ENCODE results near the gene MGAT2.
"Not testable (repeated sequence)": the region's sequence is repeated elsewhere in the genome, so short reads cannot be mapped to it uniquely, and the experiment has no call there.

Gene MGAT2

GRCh38 chr14:49637534-49638078 lies 17.0 kb downstream of the MGAT2 start:
- DNase-seq, result no peak
- in situ Hi-C loops (cut with MboI; ENCODE audit: low pct_unique_long_range_greater_than_20kb, low sequenced_read_pairs), result no loop called here

DNA sequence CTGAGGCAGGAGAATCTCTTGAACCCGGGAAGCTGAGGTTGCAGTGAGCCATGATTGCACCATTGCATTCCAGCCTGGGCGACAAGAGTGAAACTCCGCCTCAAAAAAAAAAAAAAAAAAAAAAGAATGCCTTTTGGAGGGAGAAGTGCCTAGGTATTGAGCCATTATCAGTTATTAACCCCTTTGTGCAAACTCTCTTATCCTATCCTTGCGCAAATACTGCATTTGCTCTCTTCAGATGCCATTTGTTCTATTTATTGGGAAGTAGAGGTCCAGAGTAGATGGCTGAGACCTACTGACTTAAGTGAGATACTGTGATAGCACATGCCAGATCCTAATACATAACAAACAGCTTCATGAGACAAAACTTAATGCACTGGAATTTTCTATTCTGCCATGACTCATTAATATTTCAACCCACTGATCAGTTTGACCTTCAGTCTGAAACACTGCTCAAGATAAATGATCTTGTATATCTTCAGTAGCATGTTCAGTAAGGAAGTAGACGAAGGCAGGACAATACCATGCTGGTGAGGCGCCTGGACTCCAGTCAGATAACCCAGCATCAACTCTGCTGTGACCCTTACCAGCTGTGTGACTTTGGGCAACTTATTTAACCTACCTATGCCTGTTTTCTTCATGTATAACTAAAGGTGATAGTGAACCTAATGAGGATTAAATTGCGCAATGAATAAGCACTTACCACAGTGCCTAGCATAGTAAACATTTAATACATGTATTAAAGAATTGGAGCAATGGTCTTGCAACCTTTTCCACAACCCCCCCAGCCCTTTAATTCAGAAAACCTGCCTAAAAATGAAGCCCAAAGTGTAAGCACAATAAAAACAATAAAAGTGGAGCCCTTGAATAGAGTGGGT lies 20.2 kb downstream of the MGAT2 start:
- no peak for DNase-seq
- in situ Hi-C loops (cut with MboI; ENCODE audit: low pct_unique_long_range_greater_than_20kb, low sequenced_read_pairs), result no loop called here

DNA sequence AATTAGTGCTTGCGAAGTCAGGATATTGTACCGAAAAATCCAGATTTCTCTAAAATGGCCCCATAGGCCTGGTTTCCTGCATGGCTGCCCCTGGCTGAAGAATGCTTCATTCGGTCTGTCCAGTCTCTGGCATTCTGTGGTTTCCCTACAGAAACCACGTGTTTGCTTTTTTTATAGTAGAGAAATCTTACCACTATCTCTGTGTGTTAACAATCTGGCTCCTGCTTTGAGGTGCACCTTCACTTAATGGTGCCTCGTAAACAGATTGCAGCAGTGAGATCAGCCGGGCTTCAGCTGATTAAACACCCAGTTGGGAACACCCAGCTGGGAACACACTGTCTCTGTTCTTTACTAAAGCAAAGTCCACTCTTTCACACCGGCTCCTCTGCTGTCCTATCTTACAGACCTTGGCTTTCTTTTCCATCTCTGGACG lies 21.1 kb downstream of the MGAT2 start:
- in situ Hi-C loops (cut with MboI; ENCODE audit: low pct_unique_long_range_greater_than_20kb, low sequenced_read_pairs), result no loop called here
- DNase-seq, result no peak

- in situ Hi-C loops (cut with MboI; ENCODE audit: low pct_unique_long_range_greater_than_20kb, low sequenced_read_pairs), result no loop called here
- DNase-seq, result no peak
Observed at GRCh38 chr14:49642163-49642562, 21.6 kb downstream of the MGAT2 start.

- in situ Hi-C loops (cut with MboI; ENCODE audit: low pct_unique_long_range_greater_than_20kb, low sequenced_read_pairs), result no loop called here
- no peak for DNase-seq
Observed at GRCh38 chr14:49653508-49653907, 32.9 kb downstream of the MGAT2 start.

DNA sequence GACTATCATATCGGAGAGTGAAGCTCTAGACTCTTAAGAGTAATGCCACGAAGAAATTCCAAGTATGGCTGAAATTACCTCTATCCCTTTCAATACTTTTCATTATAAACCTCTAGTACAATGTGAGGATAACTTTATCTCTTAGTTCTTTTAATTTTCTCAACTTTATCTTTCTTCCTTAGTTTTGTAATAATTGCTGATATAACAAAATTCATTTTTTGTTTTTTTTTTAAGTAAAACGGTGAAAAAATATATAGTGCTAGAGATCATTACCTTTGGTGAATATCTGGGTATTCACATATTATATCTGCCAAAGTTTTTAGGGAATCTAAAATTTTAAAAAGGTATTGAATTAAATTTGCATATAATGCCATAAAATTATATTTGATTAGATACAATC lies 33.9 kb downstream of the MGAT2 start:
- in situ Hi-C loops (cut with MboI; ENCODE audit: low pct_unique_long_range_greater_than_20kb, low sequenced_read_pairs), result no loop called here
- DNase-seq, result no peak

GRCh38 chr14:49657500-49657899 lies 36.9 kb downstream of the MGAT2 start:
- in situ Hi-C loops (cut with MboI; ENCODE audit: low pct_unique_long_range_greater_than_20kb, low sequenced_read_pairs); DNase-seq: not testable (repeated sequence)

DNA sequence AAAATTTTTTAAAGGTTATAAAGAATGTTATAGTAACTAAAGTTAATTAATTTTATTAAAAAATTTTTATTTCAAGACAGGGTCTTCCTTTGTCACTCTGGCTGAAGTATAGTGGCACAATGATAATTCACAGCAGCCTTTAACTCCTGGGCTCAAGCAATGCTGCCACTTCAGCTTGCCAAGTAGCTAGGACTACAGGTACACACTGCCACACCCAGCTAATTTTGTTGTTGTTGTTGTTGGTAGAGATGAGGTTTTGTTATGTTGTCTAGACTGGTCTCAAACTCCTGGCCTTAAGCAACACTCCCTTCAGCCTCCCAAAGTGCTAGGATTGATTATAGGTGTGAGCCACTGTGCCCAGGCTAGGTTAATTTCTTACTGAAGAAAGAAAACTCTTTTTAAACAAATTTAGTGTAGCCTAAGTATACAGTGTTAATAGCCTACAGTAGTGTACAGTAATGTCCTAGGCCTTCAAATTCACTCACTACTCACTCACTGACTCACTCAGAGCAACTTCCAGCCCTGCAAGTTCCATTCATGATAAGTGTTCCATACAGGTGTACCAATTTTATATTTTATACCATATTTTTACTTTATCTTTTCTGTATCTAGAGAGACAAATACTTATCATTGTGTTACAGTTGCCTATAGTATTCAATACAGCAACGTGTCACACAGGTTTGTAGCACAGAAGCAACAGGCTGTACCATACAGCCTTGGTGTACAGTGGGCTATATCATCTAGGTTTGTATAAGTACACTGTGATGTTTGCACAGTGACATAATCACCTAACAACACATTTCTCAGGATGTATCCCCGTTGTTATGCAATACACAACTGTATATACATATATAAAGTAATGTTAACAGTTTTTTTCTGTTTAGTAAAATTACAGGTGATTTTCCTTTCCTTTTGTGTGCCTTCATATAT lies 39.2 kb downstream of the MGAT2 start:
- in situ Hi-C loops (cut with MboI; ENCODE audit: low pct_unique_long_range_greater_than_20kb, low sequenced_read_pairs), result no loop called here
- DNase-seq, result no peak

DNA sequence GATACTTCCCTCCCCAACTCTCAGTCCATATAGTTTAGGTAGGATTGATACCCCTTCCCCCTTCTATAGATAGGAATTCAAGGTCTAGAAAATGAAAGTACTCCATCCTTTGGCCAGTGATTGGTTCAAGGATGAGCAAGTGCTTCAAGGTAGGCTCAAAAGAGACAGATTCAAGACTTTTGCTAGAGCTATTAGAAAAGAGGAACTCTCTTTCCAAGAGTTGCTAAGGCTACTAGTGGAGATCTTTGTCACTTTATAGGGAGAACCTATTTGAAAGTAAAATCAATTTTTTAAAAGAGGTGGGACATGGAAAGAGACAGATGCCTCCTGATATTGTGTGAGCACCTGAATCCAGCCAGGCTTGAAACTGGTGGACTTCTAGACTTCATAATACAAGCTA lies 49.9 kb downstream of the MGAT2 start:
- in situ Hi-C loops (cut with MboI; ENCODE audit: low pct_unique_long_range_greater_than_20kb, low sequenced_read_pairs), result no loop called here
- DNase-seq, result no peak
